Activated T-cell treated with anti-CD3 and anti-CD28 coated beads, Interleukin-2, amount 50 U/mL, for 24 hours (primary cell): Measurements from ENCODE around the gene NOB1.
"Not testable (repeated sequence)": the region's sequence is repeated elsewhere in the genome, so short reads cannot be mapped to it uniquely, and the experiment has no call there.

Source experiments
- DNase-seq: peaks from one replicate; pipeline ENCODE4 v3.0.0-alpha.2; 2020
- H3K27ac Mint-ChIP-seq: 2 replicates; pipeline ENCODE4 v1.8.0; 2020; ENCODE audit warnings: mild to moderate bottlenecking, mixed read lengths
- H3K27me3 Mint-ChIP-seq: 2 replicates; pipeline ENCODE4 v1.8.0; 2020; ENCODE audit warnings: mixed read lengths
- H3K36me3 Mint-ChIP-seq: 2 replicates; pipeline ENCODE4 v1.8.0; 2020; ENCODE audit warnings: low read depth, mixed read lengths
- H3K4me1 Mint-ChIP-seq: 2 replicates; pipeline ENCODE4 v1.8.0; 2020; ENCODE audit warnings: low read depth, mixed read lengths
- H3K4me3 Mint-ChIP-seq: 2 replicates; pipeline ENCODE4 v1.8.0; 2020; ENCODE audit warnings: mild to moderate bottlenecking, moderate library complexity, mixed read lengths
- H3K9me3 Mint-ChIP-seq: 2 replicates; pipeline ENCODE4 v1.8.0; 2020; ENCODE audit warnings: mixed read lengths

The NOB1 gene

DNA sequence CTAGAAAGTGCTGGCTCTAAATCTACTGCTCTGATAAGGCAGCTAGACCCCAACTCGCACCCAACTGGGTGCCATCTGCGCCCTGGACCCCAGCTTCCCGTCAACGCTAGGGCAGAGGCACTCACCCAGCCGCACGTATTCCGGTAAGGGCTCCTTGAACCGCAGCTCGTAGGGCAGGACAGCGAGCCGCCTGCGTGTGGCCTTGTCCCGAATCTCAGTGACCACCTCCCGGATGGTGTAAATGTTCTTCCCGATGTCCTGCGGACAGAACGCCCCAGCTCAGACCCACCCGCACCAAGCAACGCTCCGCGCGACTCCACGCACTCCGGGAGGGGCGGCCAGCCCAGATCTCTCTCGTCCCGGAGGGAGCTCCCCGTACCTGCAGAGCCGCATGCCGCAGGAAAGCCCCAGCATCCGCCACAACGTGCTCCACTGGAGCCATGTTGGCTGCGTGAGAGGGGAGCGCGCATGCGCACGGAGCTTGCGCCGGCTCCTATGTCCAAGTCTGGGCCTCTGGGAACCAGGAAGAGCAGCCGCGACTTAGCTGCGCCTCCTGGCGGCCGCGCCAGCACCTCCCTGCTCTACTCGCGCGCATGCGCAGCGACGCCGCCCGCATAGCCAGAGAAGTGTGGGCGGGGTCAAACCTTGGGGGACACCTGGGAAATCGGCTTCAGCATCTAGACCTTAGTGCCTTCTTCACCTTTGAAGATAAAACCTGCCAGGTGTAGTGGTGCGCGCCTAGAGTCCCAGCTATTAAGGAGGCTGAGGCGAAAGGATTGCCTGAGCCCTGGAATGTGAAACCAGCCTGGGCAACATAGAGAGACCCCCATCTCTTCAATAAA, at the start of gene NOB1:
NOB1 (minus strand) TSS at position 458 of the 842 bp plus-strand sequence; CDS start at position 442, 16 bp downstream.
- H3K27ac Mint-ChIP-seq: peak within 1 kb of the TSS; percentile 99
- peaks cover 26% of the 10 kb centered on the region for H3K4me1 Mint-ChIP-seq
- peak within 1 kb of the TSS; percentile 100 for H3K4me3 Mint-ChIP-seq
- H3K27me3 Mint-ChIP-seq: no peaks in the 10 kb centered on the region
- peaks cover 47% of the 10 kb centered on the region for H3K36me3 Mint-ChIP-seq
- H3K9me3 Mint-ChIP-seq: no peaks in the 10 kb centered on the region
- DNase-seq: peak; percentile 97

DNA sequence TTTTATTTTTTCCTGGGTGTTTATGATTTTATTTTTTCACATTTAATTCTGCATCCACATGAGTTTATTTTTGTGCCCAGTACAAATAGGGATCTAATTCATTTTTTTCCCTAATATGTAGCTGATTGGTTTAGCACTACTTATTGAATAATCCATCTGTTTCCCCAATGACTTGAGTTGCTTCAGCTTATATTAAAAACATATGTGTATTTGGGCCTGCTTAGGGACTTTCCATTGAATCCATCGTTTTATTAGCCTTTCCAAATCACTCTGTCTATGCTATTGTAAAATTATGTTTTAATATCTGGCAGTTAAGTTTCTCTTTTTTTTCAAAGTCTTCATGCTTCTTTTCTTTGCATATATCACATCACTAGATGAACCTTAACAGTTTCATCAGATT, 49.6 kb upstream of the NOB1 start:
- Mint-ChIP-seq H3K36me3 (peaks cover 56% of the 10 kb centered on the region), H3K27me3 (no peaks in the 10 kb centered on the region), H3K4me3 (no peak overlapping the region), H3K9me3 (no peaks in the 10 kb centered on the region), H3K4me1 (no peaks in the 10 kb centered on the region), H3K27ac (no peak overlapping the region)
- DNase-seq: no peak

DNA sequence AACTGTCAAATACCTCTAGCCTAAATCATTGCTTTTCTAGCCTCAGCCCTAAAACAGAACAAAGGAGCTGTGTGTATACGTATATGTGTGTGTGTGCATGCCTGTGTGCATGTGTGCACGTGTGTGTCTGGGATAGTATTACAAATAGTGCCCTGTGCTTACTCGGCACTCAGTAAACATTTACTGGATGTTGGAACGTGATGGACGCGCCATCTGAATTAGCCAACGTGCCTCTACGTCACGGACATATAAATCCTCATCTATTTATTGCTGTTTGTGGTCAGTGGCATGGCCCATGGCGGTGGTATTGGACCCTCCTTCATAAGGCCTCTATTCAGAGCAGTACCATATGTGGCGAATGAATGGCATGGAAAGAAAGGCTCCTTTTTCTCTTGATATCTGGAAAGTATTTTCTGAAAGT, 44.9 kb upstream of the NOB1 start:
- Mint-ChIP-seq H3K36me3 (peaks cover 54% of the 10 kb centered on the region), H3K27me3 (no peaks in the 10 kb centered on the region), H3K9me3 (no peaks in the 10 kb centered on the region), H3K4me3 (no peak overlapping the region), H3K27ac (no peak overlapping the region), H3K4me1 (peaks cover 1% of the 10 kb centered on the region)
- no peak for DNase-seq

DNA sequence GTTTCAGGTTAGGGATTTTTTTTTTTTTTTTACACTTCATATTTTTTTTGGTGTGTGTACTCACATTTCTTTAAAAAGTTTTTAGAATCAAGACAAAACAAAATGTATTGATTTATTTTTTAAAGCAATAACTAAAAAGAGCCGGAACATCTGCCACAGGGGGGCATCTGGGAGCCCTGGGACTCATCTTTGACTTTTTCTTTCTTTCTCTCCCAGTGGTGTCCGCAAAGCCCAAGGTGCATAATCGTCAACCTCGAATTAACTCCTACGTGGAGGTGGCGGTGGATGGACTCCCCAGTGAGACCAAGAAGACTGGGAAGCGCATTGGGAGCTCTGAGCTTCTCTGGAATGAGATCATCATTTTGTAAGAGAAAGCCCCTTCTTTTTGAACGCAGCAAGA, 43.7 kb upstream of the NOB1 start:
- Mint-ChIP-seq H3K27me3 (no peaks in the 10 kb centered on the region), H3K4me3 (no peak overlapping the region), H3K27ac (no peak overlapping the region), H3K4me1 (peaks cover 1% of the 10 kb centered on the region), H3K9me3 (no peaks in the 10 kb centered on the region), H3K36me3 (peaks cover 47% of the 10 kb centered on the region)
- no peak for DNase-seq

DNA sequence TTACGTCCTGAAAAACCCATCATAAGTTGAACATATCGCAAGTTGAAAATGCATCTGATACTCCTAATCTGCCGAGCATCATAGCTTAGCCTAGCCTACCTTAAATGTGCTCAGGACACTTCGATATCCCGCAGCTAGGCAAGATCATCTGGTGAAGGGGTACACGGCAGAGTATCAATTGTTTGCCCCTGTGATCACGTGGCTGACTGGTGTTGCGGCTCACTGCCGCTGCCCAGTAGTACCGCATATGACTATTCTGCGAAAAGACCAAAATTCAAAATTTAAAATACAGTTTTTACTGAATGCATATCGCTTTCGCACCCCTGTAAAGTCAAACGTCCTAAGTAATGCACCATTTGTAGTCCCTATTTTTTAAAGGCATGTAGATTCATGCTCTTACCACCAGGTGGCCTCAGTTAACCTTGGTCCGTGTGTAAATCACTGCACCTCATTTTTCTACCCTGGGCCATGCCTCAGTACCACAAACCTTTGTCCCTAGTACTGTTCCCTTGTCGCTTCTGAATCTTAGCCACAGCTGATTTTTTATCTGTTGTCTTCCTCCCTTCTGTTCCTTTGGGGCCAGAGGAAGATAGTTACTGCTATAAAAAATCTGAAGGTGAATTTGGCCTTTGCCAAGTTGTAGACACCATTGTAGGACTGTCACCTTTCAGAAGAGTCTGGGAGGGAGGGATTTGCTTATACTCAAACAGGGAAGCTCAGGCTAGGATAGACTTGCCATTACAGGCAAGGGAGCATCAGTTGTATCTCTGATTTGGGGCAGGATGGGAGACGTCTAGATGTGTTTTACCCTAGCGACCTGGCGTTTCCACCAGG, 41.8 kb upstream of the NOB1 start:
- no peak for DNase-seq
- H3K27ac Mint-ChIP-seq: no peak overlapping the region

DNA sequence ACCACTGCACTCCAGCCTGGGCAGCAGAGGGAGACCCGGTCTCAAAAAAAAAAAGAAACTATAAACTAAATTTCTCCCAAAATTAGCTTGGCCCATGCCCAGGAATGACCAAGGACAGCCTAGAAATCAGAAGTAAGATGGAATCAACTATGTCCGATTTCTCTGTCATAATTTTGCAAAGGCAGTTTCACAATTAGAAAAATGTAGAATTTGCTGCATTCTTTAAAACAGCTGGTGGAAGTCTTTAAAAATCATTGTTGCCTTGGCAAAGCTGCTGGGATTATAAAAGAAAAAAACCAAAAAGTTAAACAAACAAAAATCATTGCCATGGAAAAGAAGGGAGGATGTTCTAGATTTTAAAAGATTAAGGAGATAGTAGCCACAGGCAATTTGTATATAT, 39.8 kb upstream of the NOB1 start:
- Mint-ChIP-seq H3K36me3 (peaks cover 43% of the 10 kb centered on the region), H3K4me1 (peaks cover 1% of the 10 kb centered on the region), H3K9me3 (no peaks in the 10 kb centered on the region), H3K4me3 (no peak overlapping the region), H3K27me3 (no peaks in the 10 kb centered on the region), H3K27ac (no peak overlapping the region)
- no peak for DNase-seq

More for the DNA sequence above, 41.8 kb upstream of the NOB1 start:
- H3K9me3 Mint-ChIP-seq: no peaks in the 10 kb centered on the region
- H3K4me3 Mint-ChIP-seq: no peak overlapping the region
- peaks cover 48% of the 10 kb centered on the region for H3K36me3 Mint-ChIP-seq
- H3K27me3 Mint-ChIP-seq: no peaks in the 10 kb centered on the region
- peaks cover 1% of the 10 kb centered on the region for H3K4me1 Mint-ChIP-seq

DNA sequence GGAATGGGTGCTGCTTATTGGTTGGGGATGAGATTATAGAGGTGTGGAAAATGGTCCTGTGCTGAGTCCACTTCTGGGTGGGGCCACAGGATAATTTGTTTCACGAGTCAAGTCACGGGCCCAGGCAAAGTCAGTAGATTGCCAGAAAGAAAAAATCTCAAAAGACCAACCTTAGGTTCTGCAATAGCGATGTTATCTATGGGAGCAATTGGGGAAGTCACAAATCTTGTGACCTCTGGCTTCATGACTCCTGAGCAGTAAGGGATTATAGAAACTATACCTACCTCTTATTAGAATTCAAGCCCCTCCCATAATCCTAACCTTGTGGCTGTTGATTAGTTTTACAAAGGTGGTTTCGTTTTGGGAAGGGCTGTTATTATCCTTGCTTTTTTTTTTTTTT, 38.8 kb upstream of the NOB1 start:
- H3K27ac Mint-ChIP-seq: no peak overlapping the region
- H3K36me3 Mint-ChIP-seq: peaks cover 40% of the 10 kb centered on the region
- DNase-seq: no peak
- no peaks in the 10 kb centered on the region for H3K27me3 Mint-ChIP-seq
- H3K4me1 Mint-ChIP-seq: peaks cover 1% of the 10 kb centered on the region
- H3K9me3 Mint-ChIP-seq: no peaks in the 10 kb centered on the region
- H3K4me3 Mint-ChIP-seq: no peak overlapping the region

DNA sequence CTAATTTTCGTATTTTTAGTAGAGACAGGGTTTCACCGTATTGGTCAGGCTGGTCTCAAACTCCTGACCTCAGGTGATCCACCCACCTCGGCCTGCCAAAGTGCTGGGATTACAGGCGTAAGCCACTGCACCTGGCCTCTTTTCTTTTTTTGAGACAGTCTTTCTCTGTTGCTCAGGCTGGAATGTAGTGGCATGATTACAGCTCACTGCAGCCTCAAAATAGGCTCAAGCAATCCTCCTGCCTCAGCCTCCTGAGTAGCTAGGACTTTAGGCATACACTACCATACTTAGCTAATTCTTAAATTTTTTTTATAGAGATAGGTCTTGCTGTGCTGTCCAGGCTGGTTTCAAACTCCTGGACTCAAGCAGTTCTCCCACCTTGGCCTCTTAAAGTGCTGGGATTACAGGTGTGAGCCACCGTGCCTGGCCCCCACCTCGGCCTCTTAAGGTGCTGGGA, 36.7 kb upstream of the NOB1 start:
- H3K36me3 Mint-ChIP-seq: peaks cover 49% of the 10 kb centered on the region
- not testable (repeated sequence) for DNase-seq, H3K27ac Mint-ChIP-seq, H3K27me3 Mint-ChIP-seq, H3K4me3 Mint-ChIP-seq, H3K9me3 Mint-ChIP-seq, H3K4me1 Mint-ChIP-seq

DNA sequence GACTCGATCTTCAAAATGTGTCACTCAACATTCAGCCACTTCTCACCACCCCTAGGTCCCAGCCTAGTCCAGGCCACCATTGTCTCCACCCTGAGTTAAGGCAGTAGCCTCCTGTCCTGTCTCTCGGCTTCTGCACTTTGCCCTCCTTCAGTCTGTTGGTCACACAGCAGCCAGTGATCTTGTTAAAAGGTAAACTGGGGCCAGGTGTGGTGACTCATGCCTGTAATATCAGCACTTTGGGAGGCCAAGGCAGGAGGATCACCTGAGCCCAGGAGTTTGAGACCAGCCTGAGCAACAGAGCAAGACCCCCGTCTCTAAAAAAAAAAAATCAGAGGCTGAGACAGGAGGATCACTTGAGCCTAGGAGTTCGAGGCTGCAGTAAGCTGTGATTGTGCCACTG, 33.2 kb upstream of the NOB1 start:
- Mint-ChIP-seq H3K4me3 (no peak overlapping the region), H3K27ac (peak overlapping the region; percentile 5), H3K9me3 (no peaks in the 10 kb centered on the region), H3K27me3 (no peaks in the 10 kb centered on the region), H3K4me1 (no peaks in the 10 kb centered on the region), H3K36me3 (peaks cover 59% of the 10 kb centered on the region)
- no peak for DNase-seq

DNA sequence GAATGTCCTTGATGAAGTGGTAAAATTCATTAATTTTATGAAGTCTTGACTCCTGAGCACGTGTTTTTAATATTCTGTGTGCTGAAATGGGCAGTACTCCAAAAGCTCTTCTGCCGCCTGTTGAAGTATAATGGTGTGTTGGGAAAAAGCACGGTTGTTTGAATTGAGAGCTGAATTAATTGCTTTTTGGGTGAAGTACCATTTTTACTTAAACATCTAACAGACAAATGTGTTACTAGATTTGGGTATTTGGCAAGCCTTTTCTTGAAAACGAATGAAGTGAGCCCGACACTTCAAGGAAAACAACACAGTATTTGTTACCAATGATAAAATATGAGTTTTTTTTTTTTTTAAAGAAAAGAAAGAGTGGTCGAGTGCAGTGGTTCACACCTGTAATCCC, 29.9 kb upstream of the NOB1 start:
- H3K27me3 Mint-ChIP-seq: no peaks in the 10 kb centered on the region
- no peaks in the 10 kb centered on the region for H3K9me3 Mint-ChIP-seq
- H3K4me3 Mint-ChIP-seq: no peak overlapping the region
- H3K36me3 Mint-ChIP-seq: peaks cover 51% of the 10 kb centered on the region
- DNase-seq: no peak
- H3K4me1 Mint-ChIP-seq: peaks cover 8% of the 10 kb centered on the region
- no peak overlapping the region for H3K27ac Mint-ChIP-seq

DNA sequence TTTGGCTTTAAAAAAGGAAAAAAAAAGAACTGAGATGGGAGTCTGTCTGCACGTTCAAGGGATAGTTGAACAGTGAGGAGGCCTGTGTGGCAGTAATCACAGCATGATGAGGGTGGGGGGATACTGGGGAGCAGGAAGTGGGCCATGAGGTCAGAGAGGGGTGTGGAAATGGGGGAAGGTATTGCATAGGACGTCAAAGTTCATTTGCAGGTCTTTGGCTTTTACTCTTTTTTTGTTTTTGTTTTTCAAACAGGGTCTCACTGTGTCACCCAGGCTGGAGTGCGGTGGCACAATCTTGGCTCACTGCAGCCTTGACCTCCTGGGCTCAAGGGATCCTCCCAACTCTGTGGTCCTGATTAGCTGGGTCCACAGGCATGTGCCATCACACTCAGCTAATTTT, 26.4 kb upstream of the NOB1 start:
- H3K4me1 Mint-ChIP-seq: peaks cover 8% of the 10 kb centered on the region

DNA sequence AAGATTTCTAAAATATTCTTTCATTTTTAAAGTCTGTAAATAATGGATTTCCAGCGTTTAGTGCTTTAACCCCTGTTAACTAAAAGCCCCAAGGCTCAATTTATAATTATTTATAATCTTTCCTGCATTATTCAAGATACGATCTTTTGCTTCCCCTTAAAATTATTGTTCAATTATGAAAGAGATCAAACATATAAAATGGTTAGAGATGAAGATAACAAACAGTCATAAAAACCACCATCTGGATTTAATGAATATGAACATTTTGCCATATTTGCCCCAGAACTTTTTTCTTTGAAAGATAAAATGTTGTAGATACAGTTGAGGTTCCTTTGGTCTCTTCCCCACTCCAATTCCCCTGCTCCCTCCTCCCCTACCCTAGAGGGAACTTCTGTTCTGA, 25.0 kb upstream of the NOB1 start:
- H3K36me3 Mint-ChIP-seq: peaks cover 38% of the 10 kb centered on the region
- H3K4me3 Mint-ChIP-seq: no peak overlapping the region

More for the DNA sequence above, 26.4 kb upstream of the NOB1 start:
- no peaks in the 10 kb centered on the region for H3K27me3 Mint-ChIP-seq
- peak overlapping the region; percentile 77 for H3K27ac Mint-ChIP-seq
- no peak for DNase-seq
- no peak overlapping the region for H3K4me3 Mint-ChIP-seq
- peaks cover under 1% of the 10 kb centered on the region for H3K9me3 Mint-ChIP-seq
- H3K36me3 Mint-ChIP-seq: peaks cover 31% of the 10 kb centered on the region

DNA sequence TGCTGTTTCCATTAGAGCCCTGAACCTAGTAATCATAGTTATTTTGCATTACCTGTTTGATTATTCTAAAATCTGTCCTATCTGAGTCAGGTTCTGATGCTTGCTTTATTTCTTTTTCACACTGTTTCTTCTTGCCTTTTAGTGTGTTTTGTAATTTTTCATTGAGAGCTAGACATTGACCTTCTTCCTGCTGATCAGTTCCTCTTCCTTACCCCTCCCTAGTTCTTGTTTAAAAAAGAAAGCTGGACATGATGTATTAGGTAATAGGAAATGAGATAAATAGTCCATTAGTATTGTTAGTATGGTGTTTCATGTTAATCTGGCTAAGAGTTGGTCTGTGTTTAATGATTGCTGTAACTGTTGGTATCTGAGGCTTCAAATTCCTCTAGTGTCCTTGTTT, 20.8 kb upstream of the NOB1 start:
- Mint-ChIP-seq H3K27ac (no peak overlapping the region), H3K4me3 (no peak overlapping the region), H3K9me3 (peaks cover 13% of the 10 kb centered on the region), H3K36me3 (peaks cover 31% of the 10 kb centered on the region), H3K4me1 (peaks cover 39% of the 10 kb centered on the region), H3K27me3 (no peaks in the 10 kb centered on the region)
- DNase-seq: no peak

More for the DNA sequence above, 25.0 kb upstream of the NOB1 start:
- Mint-ChIP-seq H3K27me3 (no peaks in the 10 kb centered on the region), H3K27ac (no peak overlapping the region), H3K9me3 (peaks cover 13% of the 10 kb centered on the region), H3K4me1 (peaks cover 12% of the 10 kb centered on the region)
- DNase-seq: no peak

DNA sequence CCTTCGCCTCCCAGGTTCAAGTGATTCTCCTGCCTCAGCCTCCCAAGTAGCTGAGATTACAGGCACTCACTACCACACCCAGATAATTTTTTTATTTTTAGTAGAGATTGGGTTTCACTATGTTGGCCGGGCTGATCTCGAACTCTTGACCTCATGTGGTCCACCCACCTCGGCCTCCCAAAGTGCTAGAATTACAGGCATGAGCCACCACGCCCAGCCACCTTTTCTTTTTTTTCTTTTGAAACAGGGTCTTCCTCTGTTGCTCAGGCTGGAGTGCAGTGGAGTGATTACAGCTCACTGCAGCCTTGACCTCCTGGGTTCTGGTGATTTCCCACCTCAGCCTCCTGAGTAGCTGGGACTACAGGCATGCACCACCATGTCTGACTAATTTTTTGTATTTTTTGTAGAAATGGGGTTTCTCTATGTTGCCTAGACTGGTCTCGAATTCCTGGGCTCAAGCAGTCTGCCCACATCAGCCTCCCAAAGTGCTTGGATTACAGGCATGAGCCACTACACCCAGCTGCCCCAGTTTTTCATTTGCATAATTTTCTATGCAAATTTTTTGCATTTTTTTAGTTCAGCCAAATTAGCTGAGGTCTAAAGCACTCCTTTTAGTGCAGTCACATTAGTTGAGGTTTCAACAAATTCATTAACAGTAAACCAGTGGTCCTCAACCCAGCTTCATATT, 18.7 kb upstream of the NOB1 start:
- H3K27ac Mint-ChIP-seq: peak overlapping the region; percentile 67
- H3K4me1 Mint-ChIP-seq: peaks cover 45% of the 10 kb centered on the region
- H3K36me3 Mint-ChIP-seq: peaks cover 23% of the 10 kb centered on the region
- no peak for DNase-seq
- no peak overlapping the region for H3K4me3 Mint-ChIP-seq
- H3K27me3 Mint-ChIP-seq: no peaks in the 10 kb centered on the region
- H3K9me3 Mint-ChIP-seq: peaks cover 13% of the 10 kb centered on the region
